Anterior cingulate cortex (tissue), 58 donors: ENCODE data around the gene HECW1.
A peak's percentile ranks its signal among the peaks of the same experiment; 100 is the strongest.

Experiments used
- DNase-seq, 58 donors: peaks; one replicate each; lab custom pipeline; 2025; lab: John Stamatoyannopoulos, UW

Gene HECW1

DNA sequence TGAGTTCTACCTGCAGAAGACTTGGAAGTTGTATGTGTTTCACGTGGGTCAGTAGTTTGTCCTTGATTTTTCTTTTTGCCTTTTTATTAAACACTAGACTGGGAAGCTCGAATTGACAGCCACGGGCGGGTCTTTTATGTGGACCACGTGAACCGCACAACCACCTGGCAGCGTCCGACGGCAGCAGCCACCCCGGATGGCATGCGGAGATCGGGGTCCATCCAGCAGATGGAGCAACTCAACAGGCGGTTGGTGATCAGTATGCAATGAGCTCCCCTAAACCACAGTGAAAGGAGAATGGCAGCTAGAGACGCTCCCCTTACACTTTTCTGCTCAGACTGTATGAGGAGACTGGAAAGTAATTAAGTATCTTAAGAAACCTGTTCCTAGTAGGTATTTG is 343.8 kb downstream of the HECW1 start:
- peak in 1 of 58 donors; percentile 6 for DNase-seq

DNA sequence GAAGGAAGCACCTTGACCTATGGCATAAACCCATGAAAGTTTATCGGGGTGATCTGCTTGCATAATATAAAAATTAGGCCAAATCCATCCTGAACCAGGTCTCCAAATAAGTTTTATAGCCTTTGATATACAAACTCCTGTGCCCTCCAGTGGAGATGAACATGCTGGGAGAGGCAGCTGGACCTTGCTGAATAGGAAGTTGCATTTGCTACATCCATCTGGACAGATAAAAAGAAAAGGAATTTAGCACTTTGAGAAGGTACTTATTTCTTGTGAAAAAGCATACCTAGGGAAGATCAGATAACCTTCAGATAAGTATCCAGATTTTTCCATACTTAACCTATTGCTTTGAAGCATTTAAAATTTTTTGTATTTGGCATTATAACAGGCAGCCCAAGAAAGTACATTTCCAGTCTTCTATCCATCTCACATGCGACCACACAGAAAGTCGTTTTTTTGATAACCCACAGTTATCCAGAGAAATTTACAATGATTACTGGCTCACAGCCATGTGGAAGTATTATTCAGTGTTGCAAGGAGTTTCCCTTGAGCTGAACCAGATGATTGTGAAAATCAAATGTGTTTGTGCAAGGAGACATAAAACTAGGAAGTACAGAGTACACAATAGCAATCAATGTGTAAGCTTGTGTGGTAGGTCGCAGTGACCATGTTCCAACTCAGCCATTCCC is 346.0 kb downstream of the HECW1 start:
- DNase-seq = no peak

DNA sequence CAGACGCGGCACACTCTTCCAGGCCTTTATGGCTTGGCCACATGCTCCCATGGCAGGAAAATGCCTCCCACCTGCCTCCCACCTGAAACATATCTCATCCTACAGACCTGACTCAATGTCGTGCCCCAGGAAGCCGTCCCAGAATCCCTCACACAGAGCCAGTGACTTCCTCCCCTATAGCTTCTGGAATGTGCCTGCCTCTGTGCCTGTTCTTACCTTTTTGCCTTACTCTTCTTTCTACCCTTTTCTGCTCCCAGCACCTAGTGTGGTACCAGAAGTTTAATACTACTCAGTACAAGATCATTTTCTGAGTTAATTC is 346.5 kb downstream of the HECW1 start:
- no peak for DNase-seq

DNA sequence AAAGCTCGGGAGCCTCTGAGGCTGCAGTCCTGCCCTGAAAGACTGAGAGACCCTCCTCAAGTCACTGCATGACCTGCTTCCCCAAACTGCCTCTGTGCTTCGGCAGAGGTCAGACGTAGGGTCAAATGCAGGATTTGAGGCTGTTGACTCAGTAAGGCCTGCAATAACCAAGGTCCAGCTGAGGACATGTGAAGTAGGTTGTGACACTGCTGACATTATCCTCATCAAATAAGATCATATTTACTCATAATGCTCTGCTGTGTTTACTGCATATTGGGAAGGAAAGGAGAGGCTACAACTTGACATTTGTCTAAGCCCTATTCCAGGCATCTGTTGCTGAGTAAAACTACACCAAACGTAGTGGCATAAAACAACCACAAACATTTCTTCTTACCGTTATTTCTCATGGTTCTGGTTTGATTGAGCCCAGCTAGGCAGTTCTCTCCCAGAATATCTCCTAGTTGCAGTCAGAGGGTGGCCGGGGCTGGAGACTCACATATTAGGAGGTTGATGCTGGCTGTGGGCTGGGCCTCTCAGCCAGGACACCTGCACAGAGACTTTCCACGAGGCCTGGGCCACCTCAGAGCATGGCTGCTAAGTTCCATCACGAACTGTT is 348.4 kb downstream of the HECW1 start:
- DNase-seq = no peak

DNA sequence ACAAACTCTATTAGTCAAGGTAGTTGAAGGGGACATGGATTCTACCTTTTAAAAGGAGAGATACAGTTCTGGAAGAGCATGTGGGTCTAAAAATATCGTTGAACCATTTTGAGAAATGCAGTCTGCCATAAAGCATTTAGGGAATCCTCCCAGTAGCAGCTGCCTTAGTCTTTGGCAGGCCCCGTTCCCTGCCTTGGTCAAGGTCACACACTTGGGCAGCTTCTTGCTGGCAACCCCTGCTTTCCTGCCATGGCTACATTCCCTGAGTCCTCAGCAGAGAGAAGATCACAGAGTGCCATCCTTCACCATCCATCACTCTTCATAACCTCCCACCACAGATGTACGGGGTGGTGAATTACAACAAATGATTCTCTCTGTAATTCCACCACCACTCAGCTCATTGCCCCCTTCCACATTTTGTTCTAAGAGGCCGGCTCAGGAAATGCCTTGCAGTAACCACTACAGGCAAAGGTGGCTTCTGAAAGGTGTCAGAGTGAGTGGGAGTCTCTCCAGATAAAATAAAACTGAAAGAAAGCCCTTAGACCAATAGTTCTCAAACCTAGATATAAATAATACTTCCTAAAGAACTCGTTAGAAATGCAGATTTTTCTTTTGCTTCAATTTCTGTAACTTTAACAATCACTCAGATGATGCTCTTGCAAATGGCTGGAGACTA is 349.0 kb downstream of the HECW1 start:
- DNase-seq = no peak

DNA sequence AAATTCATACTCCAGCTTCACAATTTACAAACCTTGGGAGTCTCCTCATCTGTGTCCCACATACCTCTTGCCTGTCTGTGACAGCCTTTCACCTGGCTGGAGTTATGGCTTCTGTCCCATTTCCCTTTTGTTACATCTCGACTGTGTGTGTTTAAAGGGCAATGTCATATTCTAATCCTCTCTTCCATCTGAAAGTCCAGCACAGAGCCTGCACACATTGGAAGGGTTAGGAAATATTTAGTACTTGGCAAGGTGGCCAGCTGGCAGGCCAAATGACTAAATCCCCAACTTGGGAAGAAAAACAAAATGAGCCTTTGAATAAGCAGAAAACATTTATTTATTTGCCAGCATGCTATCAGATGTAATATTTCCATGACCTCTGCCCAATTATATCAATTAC is 350.4 kb downstream of the HECW1 start:
- DNase-seq = peak in 1 of 58 donors; percentile 10

DNA sequence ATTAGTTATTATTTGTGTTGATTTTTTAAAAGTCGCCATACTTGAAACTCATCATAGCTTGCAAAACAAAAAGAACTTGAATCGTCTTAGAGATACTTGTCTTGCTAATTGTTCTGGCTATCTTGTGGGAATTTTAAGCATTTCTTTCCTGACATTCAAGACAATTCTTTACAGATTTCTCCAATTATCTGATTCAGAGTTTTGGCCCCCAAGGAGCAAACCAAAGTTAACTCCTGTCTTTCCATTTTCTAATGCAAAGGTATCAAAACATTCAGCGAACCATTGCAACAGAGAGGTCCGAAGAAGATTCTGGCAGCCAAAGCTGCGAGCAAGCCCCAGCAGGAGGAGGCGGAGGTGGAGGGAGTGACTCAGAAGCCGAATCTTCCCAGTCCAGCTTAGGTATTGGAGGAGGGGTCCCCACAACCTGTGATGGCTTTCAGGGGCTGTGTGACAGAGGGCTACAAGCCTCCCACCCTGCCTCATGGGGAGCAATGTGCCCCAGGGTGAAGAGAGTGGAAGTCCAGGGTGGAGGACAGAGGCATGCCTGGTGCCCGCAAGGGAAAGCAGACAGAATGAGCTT is 351.0 kb downstream of the HECW1 start:
- no peak for DNase-seq

DNA sequence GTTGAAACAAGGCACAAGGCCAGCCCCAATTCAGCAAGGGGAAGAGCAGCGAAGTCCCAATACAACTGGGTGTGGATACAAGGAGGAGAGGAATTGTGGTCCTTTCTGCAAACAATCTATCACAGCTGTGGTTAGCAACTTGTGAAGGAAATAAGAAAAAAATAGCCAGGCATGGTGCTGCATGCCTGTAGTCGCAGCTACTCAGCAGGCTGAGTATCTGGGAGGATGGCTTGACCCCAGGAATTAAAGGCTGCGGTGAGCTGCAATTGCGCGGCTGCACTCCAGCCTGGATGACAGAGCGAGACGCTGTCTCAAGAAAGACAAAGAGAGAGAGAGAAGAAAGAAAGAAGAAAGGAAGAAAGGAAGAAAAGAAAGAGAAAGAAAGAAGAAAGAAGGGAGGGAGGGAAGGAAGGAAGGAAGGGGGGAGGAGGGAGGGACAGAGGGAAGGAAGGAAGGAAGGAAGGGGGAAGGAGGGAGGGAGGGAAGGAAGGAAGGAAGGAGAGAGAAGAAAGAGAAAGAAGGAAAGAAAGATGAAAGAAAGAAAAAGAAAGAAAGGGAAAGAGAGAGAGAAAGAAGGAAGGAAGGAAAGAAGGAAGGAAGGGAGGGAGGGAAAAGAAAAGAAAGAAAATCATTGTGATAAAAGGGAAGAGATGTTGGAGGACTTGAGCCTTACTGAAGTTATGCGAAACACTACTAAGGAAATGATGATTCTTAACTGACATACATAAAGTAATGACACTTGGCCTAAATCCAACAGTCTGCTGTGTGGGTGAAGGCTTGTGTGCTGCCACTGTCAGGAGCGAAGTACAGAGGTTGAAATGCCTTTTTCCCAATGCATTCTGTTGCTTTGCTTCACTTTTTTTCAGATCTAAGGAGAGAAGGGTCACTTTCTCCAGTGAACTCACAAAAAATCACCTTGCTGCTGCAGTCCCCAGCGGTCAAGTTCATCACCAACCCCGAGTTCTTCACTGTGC is 353.4 kb downstream of the HECW1 start:
- DNase-seq = no peak

DNA sequence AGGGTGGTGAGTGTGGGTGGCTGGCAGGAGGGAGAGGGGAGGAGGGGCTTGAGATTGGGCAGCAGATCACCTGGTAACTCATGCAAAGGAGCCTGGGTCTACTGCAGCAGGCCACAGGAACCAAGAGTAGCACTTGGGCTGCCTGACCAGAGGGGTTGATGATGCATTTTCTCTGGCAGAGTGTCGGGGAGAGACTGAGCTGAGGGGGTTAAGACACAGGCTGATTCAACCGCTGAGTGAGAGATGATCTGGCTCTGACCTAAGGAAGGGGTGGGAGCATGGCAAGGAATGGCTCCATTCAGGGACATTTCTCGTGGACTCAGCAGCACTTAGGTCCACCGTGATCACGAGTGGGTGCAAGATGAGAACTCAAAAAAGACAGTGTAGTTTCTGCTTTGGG is 355.0 kb downstream of the HECW1 start:
- no peak for DNase-seq

DNA sequence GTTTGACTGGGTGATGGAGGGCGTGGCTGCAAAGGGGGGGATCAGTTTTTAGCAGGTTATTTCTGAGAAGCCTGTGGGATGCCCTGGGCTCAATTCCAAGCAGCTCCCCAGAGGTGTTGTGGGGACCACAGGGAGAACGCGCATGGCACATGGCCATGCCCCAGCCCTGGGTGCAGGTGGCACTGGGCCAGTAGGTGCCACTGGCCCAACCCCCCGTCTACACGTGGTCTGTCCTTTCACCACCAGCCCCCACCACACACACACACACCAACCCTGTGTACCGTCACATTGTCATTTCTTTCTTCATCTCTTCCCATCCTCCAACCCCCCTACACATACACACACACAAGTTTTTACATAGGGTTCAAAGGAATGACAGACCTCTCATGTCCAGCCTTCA is 355.4 kb downstream of the HECW1 start:
- no peak for DNase-seq

DNA sequence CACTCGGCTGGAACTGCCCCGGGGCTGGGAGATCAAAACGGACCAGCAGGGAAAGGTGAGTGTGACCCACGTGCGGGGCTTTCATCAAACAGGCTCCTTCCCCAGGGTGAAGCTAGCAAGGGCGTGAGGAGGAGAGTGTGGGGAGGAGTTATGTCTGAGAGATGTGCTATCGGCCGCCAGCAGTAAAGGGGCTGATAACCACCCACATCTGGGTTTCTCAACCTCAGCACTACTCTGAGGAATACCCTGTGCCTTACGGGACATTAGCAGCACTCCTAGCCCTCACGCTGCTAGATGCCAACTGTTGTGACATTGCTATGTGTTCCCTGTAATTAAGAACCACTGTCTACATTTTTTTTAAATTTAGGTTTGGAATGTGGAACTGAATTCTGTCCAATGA is 356.6 kb downstream of the HECW1 start:
- no peak for DNase-seq

DNA sequence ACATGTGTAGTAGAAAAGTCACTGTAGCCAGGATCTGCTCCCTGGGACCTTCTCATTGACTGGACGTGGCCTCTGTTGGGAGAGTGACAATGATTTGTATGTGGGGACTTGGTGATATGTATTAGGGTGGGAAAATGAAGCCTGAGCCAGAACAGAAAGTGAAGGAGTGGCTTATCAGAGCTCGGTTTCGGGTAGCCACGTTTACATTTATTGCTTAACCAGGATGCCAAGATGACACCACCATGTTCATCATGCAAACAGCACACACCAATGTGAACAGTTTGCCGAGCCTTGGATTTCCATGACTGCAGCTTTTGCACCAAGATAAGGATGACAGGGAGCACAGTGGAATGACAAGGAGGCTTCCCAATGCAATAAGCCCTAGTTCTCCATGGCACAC is 357.7 kb downstream of the HECW1 start:
- DNase-seq = no peak

DNA sequence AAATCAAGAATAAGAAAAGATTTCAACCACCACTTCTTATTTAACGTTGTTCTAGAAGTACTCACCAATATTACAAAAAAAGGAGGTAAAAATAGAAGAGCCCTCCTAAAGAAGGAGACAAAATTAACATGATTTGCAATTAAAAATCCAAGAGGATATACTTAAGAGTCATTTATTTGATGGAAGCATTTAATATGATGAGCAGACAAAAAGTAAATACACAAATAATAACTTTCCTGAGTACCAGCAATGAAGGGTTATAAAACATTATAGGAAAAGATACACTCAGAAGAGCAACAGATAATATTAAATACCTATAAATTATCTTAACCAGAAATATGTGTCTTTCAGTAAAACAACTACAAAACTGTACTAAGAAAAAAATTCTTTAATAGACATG is 363.5 kb downstream of the HECW1 start:
- DNase-seq = no peak

DNA sequence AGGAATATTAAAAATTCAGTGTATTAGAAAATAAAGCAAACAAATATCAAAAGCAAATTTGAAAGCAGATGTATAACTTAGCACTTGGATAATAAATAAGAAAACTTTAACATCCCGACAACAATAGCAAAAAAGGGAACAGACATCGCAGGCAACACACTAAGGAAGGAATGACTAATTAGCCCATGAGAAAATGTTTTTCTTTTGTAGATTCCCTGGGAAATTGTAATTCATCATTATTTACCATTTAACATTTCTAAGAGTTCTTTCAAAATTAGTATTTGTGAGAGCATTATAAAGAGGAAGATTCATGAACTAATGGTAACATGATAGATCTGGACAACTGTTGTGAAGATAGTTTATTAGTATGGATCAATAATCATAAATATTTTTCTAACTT is 364.4 kb downstream of the HECW1 start:
- no peak for DNase-seq

DNA sequence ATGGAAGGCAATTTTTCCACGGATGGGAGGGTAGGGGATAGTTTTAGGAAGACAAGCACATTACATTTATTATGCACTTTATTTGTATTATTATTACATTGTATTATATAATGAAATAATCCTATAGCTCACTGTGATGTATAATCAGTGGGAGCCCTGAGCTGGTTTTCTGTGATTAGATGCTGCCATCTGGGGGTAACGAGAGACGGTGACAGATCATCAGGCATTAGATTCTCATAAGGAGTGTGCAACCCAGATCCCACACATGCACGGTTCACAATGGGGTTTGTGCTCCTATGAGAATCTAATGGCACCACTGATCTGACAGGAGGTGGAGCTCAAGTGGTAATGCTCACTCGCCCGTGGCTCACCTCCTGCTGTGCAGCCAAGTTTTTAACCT is 366.6 kb downstream of the HECW1 start:
- no peak for DNase-seq

DNA sequence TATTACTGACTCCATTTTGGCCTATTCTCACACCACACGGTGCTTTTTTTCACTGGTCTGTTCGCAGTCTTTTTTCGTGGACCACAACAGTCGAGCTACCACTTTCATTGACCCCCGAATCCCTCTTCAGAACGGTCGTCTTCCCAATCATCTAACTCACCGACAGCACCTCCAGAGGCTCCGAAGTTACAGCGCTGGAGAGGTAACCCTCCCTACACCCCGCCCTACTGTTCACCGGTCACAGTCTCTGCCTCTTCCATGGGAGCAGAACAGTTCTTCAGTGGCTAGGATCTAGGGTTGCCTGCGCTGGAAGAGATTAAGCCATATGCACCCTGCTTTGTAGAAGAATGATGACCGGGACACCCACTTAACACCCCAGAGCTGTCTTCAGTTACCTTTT is 367.1 kb downstream of the HECW1 start:
- DNase-seq = no peak

DNA sequence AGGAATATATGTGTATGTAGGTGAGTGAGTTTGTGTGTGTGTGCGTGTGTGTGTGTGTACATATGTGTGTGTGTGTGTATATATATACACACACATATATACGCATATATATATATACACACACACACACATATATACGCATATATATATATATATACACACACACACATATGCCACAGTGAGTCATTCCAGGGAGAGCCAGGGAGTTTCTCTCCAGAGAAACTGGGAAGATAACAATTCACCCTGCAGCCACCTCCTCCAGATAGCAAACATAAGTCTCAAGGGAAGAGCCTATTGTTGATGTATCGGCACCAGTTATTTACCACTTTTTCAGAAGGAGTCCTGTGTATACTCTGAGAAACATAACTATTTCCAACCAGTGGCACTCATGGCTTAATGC is 368.1 kb downstream of the HECW1 start:
- DNase-seq = no peak

DNA sequence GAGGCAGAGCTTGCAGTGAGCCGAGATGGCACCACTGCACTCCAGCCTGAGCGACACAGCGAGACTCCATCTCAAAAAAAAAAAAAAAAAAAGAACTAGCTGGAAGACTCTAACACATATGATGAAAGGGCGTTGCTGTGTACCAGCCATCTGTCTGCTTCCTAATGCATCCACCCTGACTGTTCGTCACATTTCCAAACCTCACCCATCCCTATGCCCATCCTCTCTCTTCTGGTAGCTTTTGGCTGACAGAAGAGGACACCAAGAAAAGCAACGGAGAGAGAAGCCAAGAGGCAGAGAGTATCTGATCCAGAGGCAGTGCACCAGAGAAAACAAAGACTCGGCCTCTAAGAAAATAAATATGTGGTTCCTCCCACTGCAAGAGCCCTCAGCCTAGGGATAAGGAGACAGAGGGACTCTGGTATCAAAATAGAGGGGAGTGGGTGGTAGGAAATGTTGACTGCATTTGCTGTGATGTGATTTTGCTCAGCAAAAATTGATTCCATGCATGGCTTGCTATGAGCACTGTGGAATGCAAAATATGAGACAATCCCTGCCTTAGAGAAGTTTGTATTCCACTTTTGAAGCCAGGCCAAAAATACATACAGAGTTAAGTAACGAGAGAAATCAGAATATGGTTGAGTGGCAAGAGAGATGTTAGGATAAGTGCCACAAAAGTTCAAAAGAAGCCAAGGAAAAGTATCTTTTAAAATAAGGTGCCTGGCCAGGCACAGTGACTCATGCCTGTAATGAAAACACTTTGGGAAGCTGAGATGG is 369.6 kb downstream of the HECW1 start:
- DNase-seq = peak in 19 of 58 donors; percentile 8 to 78 (median 31)

DNA sequence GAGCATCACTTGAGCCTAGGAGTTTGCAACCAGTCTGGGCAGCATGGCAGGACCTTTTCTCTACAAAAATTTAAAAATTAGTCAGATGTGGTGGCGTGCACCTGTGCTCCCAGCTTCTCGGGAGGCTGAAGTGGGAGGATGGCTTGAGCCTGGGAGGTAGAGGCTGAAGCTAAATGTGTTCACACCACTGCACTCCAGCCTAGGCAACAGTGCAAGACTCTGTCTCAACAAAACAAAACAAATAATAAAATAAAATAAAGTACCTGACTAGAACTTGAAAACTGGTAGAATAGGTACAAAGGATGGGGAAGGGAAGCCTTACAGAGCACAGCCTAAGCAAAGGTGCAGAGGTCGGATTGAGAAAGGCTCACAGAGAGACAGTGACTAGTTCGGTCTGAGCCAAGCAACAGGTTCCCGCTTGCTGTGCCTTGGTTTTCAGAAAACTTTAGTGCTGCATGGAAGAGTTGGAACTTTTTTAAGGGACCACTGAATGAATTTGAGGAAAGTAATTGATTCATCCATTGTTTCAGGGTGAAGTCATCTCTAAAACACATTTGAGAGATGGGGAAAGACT is 370.3 kb downstream of the HECW1 start:
- no peak for DNase-seq
